Cardiac fibroblast (primary cell): Measurements from ENCODE around the gene FH.

Experiments
- DNase-seq, 2 donors: peaks; one replicate each; pipeline versions ENCODE4 v3.0.0 to v3.0.0-alpha.2; 2010; ENCODE audit warnings: low read depth in 2 of 2
- H3K4me3 ChIP-seq, 2 donors: replicated peaks in 1 of 2; 1 replicate in 1 of 2; 2 replicates in 1 of 2; pipeline ENCODE4 v1.5.1; 2011; ENCODE audit warnings: low read depth in 2 of 2, low read length in 2 of 2, mild to moderate bottlenecking in 2 of 2, moderate library complexity in 1 of 2
- CTCF ChIP-seq: IDR thresholded peaks from one replicate; pipeline ENCODE4 v1.5.1; 2011; ENCODE audit warnings: low read depth, mild to moderate bottlenecking, low read length, inconsistent platforms

The FH gene

DNA sequence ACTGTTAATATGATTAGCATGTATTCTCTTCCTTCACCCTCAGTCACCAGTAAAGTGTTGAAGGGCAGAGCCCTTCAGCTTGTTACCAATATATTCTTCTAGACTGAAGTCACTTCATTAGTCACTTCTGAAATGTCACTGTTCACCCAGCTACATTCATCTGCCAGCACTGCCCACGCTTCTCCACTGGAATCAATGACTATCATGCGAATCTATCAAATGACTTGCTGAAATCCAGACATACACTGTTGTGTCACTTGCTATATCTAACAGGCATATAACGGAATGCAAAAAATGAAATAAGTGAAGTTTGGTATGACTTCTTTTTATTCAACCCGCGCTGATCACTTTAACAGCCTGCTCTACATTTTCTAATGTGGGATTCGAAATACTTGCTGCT is 16.1 kb downstream of the FH start:
- no peak for DNase-seq
- no peak for TF ChIP-seq CTCF
- no peak overlapping the region for H3K4me3 ChIP-seq

DNA sequence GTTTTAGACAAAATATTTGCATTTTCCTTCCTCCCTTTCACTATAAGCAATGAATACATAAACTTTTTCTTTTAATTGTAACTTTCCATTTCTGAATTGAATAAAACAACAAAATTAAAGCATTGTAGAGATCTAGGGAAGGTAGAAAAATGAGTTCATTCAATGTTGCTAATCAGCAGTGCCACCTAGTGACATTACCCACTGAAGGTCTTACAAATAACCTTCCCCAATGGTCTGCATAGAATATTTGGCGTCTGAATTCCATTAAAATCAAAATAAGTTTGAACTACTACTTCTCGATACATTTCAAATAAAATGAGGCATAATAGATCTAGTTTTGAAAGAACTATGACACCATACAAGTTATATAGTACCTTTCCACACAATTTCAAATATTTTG is 19.6 kb downstream of the FH start:
- no peak overlapping the region for H3K4me3 ChIP-seq
- DNase-seq: peak; percentile 60 to 77
- peak; percentile 55 for TF ChIP-seq CTCF

- DNase-seq: no peak
- TF ChIP-seq CTCF: no peak
- no peak overlapping the region for H3K4me3 ChIP-seq
Observed at GRCh38 chr1:241495741-241496140, 23.8 kb downstream of the FH start.

- TF ChIP-seq CTCF: no peak
- DNase-seq: no peak
- H3K4me3 ChIP-seq: no peak overlapping the region
Observed at GRCh38 chr1:241488739-241489138, 30.8 kb downstream of the FH start.

DNA sequence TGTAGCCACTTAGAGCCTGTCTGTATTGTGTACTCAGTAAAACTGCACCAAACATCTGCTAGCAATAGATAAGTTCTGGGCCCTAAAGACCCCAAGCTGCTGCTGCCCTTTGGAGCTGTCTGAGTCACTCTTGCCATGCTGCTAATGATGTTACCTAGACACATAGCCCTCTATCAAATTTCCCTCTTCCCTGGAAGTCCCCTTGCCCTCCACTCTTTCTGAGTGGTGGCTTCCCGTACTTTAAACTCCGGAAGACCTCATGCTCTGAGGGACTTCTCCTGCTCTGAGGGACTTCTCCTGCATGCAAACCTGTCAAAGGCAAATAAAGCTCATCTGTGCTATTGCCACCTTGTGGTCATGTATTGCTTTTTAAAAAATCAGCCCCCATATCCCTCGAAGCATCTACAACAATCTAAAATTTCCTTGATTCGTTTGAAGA is 34.0 kb downstream of the FH start:
- DNase-seq: peak; percentile 17 to 53
- H3K4me3 ChIP-seq: no peak overlapping the region
- TF ChIP-seq CTCF: peak; percentile 47

DNA sequence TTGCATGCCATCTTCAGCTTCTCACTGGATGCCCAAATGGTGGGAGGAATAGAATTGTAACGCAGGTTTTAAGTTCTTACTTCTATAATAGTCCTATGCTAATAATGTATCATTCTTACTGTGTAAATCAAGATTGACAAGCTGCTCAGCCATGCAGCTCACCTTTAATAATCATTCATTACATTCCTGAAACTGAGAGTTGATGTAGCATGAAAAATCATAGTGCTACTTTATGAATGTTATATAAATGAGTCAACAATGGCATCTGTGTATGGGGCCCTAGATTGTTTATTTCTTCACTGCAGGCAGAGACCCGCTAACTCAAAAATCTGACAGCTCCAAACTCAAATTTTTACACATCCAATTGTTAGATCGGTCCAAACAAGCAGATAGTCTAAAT is 34.4 kb downstream of the FH start:
- DNase-seq: no peak
- H3K4me3 ChIP-seq: no peak overlapping the region
- no peak for TF ChIP-seq CTCF

- H3K4me3 ChIP-seq: no peak overlapping the region
- peak; percentile 8 to 91 for DNase-seq
- TF ChIP-seq CTCF: no peak
Observed at GRCh38 chr1:241482761-241483250, 36.7 kb downstream of the FH start.
